GM12878 (cell line): ENCODE results near the gene WDR91. TPM values are rescaled to one million over a fixed set of nuclear protein-coding genes. Genes with fewer than 3 reads are reported as not detected.

Experiments used
- CHD4 ChIP-seq: fragments of 200-600 bp; sonication (generic); IDR thresholded peaks from 2 replicates; pipeline ENCODE4 v1.6.1; 2016; ENCODE audit warnings: mild to moderate bottlenecking
- CREM ChIP-seq: IDR thresholded peaks from 2 replicates; pipeline ENCODE4 v1.6.1; 2014; ENCODE audit warnings: antibody characterized with exemption, low read depth
- ETV6 ChIP-seq, 2 experiments: fragments of 450-650 bp in 1 of 2; IDR thresholded peaks in 1 of 2; conservative IDR thresholded peaks in 1 of 2; 2 replicates each; pipeline ENCODE4 v1.6.1; 2014; ENCODE audit warnings: antibody characterized with exemption in 1 of 2, borderline replicate concordance in 1 of 2, low read depth in 1 of 2, mild to moderate bottlenecking in 1 of 2, moderate library complexity in 1 of 2
- FOXK2 ChIP-seq: fragments of 450-650 bp; IDR thresholded peaks from 2 replicates; pipeline ENCODE4 v1.6.1; 2017; ENCODE audit warnings: mild to moderate bottlenecking, moderate library complexity
- HDAC2 ChIP-seq: fragments of 200-600 bp; sonication (generic); IDR thresholded peaks from 2 replicates; pipeline ENCODE4 v1.6.1; 2017
- HDGF ChIP-seq: fragments of 450-650 bp; IDR thresholded peaks from 2 replicates; pipeline ENCODE4 v1.6.1; 2016; ENCODE audit warnings: antibody characterized with exemption
- IRF4 ChIP-seq: IDR thresholded peaks from 2 replicates; pipeline ENCODE4 v1.6.1; 2011; ENCODE audit warnings: low read depth, low read length
- MEF2A ChIP-seq: IDR thresholded peaks from 2 replicates; pipeline ENCODE4 v1.6.1; 2011; ENCODE audit warnings: low read depth, mild to moderate bottlenecking, low read length, moderate library complexity; ENCODE audit not compliant: insufficient read depth
- MYC ChIP-seq: IDR thresholded peaks from 2 replicates; pipeline ENCODE4 v1.6.1; 2011; ENCODE audit warnings: mild to moderate bottlenecking, low read length, moderate library complexity, inconsistent platforms; ENCODE audit not compliant: insufficient read depth, insufficient replicate concordance, insufficient read length, severe bottlenecking
- PAX5 ChIP-seq: IDR thresholded peaks from 2 replicates; pipeline ENCODE4 v1.6.1; 2011; ENCODE audit warnings: low read depth, low read length, borderline replicate concordance
- POU2F2 ChIP-seq: IDR thresholded peaks from 3 replicates; pipeline ENCODE4 v1.6.1; 2011; ENCODE audit warnings: low read depth, mild to moderate bottlenecking, low read length, borderline replicate concordance
- SRF ChIP-seq, 2 experiments: IDR thresholded peaks; 2 replicates each; pipeline ENCODE4 v1.6.1; 2011; ENCODE audit warnings: low read depth in 2 of 2, low read length in 2 of 2, mild to moderate bottlenecking in 1 of 2, moderate library complexity in 1 of 2
- STAT1 ChIP-seq: fragments of 450-650 bp; conservative IDR thresholded peaks from 2 replicates; pipeline ENCODE4 v1.6.1; 2014; ENCODE audit warnings: antibody characterized with exemption, mild to moderate bottlenecking
- SUZ12 ChIP-seq: fragments of 200-600 bp; sonication (generic); IDR thresholded peaks from one replicate; pipeline ENCODE4 v1.6.1; 2018; ENCODE audit warnings: antibody characterized with exemption, mild to moderate bottlenecking; ENCODE audit not compliant: unreplicated experiment
- ZNF207 ChIP-seq: fragments of 450-650 bp; IDR thresholded peaks from 2 replicates; pipeline ENCODE4 v1.6.1; 2014; ENCODE audit warnings: antibody characterized with exemption, mild to moderate bottlenecking, borderline replicate concordance
- ZNF274 ChIP-seq: IDR thresholded peaks from one replicate; pipeline ENCODE4 v1.8.0; 2011; ENCODE audit not compliant: insufficient read length, insufficient read depth
- ZSCAN29 ChIP-seq: fragments of 450-650 bp; IDR thresholded peaks from 2 replicates; pipeline ENCODE4 v1.6.1; 2017; ENCODE audit warnings: mild to moderate bottlenecking, moderate library complexity
- polyA plus RNA-seq, 11 experiments: library from polyadenylated mRNA; depleted of rRNA in 4 of 11; unstranded in 6 of 11; stranded (reverse) in 5 of 11; fragments of >200 nt; fragmentation: Nextera tagmentation in 4 of 11; fragmentation: Illumina TruSeq in 1 of 11; extraction: Ambion mirVana in 4 of 11; extraction: Trizol in 1 of 11; gene quantifications; 1 replicate in 1 of 11; 2 replicates in 10 of 11; pipeline versions ENCODE4 v1.2.1 to v1.2.3, GENCODE V29; 2011 to 2016; ENCODE audit warnings: inconsistent platforms in 2 of 11, missing spikeins in 2 of 11, low read depth in 1 of 11
- total RNA-seq, 4 experiments: library from RNA; depleted of rRNA in 3 of 4; stranded (reverse); fragments of >200 nt in 3 of 4; fragmentation: Illumina TruSeq in 1 of 4; extraction: Trizol in 1 of 4; gene quantifications; 2 replicates each; pipeline versions ENCODE4 v1.2.1 to v1.2.3, GENCODE V29; 2013 to 2021
- TF ChIP-seq, protein P1 (sequence below): fragments of 450-650 bp; formaldehyde crosslinking; IDR thresholded peaks from 2 replicates; pipeline ENCODE4 v1.4.0; 2022; ENCODE audit warnings: mild to moderate bottlenecking, moderate library complexity
- TF ChIP-seq, protein P2 (sequence below), 3 experiments: IDR thresholded peaks in 2 of 3; conservative IDR thresholded peaks in 1 of 3; 2 replicates each; pipeline ENCODE4 v1.5.1; 2011; ENCODE audit warnings: low read depth in 3 of 3, low read length in 3 of 3, mild to moderate bottlenecking in 3 of 3, control low read depth in 2 of 3, moderate library complexity in 2 of 3, inconsistent platforms in 1 of 3, mixed read lengths in 1 of 3; ENCODE audit not compliant: control insufficient read depth in 2 of 3, insufficient read depth in 1 of 3; ENCODE audit errors: extremely low read depth in 1 of 3
- TF ChIP-seq, protein P3 (sequence below): fragments of 450-650 bp; IDR thresholded peaks from 2 replicates; pipeline ENCODE4 v1.6.1; 2016; ENCODE audit warnings: mild to moderate bottlenecking
- TF ChIP-seq, protein P4 (sequence below): fragments of 450-650 bp; formaldehyde crosslinking; IDR thresholded peaks from 2 replicates; pipeline ENCODE4 v1.5.0; 2022; ENCODE audit warnings: mild to moderate bottlenecking, missing genetic modification characterization

The WDR91 gene
- total and polyA plus RNA-seq, 10 of the 15 experiments (the other 5 are each of a cell fraction or from before 2014, with no cell fraction given): 7.6 to 83.3 (median 16.5) TPM

GRCh38 chr7:135186841-135187253 lies 24.5 kb downstream of the WDR91 start (continued):
- TF ChIP-seq, protein P1, sequence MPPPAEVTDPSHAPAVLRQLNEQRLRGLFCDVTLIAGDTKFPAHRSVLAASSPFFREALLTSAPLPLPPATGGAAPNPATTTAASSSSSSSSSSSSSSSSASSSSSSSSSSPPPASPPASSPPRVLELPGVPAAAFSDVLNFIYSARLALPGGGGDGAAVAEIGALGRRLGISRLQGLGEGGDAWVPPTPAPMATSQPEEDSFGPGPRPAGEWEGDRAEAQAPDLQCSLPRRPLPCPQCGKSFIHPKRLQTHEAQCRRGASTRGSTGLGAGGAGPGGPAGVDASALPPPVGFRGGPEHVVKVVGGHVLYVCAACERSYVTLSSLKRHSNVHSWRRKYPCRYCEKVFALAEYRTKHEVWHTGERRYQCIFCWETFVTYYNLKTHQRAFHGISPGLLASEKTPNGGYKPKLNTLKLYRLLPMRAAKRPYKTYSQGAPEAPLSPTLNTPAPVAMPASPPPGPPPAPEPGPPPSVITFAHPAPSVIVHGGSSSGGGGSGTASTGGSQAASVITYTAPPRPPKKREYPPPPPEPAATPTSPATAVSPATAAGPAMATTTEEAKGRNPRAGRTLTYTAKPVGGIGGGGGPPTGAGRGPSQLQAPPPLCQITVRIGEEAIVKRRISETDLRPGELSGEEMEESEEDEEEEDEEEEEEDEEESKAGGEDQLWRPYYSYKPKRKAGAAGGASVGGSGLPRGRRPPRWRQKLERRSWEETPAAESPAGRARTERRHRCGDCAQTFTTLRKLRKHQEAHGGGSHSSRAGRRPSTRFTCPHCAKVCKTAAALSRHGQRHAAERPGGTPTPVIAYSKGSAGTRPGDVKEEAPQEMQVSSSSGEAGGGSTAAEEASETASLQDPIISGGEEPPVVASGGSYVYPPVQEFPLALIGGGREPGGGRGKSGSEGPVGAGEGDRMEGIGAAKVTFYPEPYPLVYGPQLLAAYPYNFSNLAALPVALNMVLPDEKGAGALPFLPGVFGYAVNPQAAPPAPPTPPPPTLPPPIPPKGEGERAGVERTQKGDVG (CRISPR knock-in tag): no peak
- TF ChIP-seq ZSCAN29 (peak; percentile 75; the same call in 1 of the 2 replicates), STAT1 (peak; percentile 48; the same call in 1 of the 2 replicates), HDGF (0 out of 2 replicates have a peak, but pooled peaks have one; percentile 49), SUZ12 (no peak), IRF4 (peak; percentile 98), HDAC2 (no peak), POU2F2 (peak; percentile 88; the same call in 2 of the 3 replicates), ZNF207 (peak; percentile 74; the same call in 1 of the 2 replicates), MEF2A (0 out of 2 replicates have a peak, but pooled peaks have one; percentile 55), PAX5 (peak; percentile 96), MYC (no peak), ETV6 (conservative IDR thresholded peaks at IDR 0.05 in 1 of 2, IDR thresholded peaks at IDR 0.05 in 1 of 2; ENCODE audit: borderline replicate concordance in 1 of 2, low read depth in 1 of 2) (peak in 1 of 2 experiments; percentile 61; a peak in 2 of 4 replicates), CREM (peak; percentile 96), ZNF274 (no peak), CHD4 (no peak), FOXK2 (no peak), SRF (IDR thresholded peaks at IDR 0.05; ENCODE audit: low read depth in 2 of 2, low read length in 2 of 2) (peak in 1 of 2 experiments; percentile 75; a peak in 1 of 4 replicates)
- TF ChIP-seq, protein P2, sequence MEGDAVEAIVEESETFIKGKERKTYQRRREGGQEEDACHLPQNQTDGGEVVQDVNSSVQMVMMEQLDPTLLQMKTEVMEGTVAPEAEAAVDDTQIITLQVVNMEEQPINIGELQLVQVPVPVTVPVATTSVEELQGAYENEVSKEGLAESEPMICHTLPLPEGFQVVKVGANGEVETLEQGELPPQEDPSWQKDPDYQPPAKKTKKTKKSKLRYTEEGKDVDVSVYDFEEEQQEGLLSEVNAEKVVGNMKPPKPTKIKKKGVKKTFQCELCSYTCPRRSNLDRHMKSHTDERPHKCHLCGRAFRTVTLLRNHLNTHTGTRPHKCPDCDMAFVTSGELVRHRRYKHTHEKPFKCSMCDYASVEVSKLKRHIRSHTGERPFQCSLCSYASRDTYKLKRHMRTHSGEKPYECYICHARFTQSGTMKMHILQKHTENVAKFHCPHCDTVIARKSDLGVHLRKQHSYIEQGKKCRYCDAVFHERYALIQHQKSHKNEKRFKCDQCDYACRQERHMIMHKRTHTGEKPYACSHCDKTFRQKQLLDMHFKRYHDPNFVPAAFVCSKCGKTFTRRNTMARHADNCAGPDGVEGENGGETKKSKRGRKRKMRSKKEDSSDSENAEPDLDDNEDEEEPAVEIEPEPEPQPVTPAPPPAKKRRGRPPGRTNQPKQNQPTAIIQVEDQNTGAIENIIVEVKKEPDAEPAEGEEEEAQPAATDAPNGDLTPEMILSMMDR (IDR thresholded peaks at IDR 0.05 in 2 of 3, conservative IDR thresholded peaks at IDR 0.05 in 1 of 3; ENCODE audit: control insufficient read depth in 2 of 3, extremely low read depth in 1 of 3, insufficient read depth in 1 of 3, low read depth in 3 of 3, low read length in 3 of 3): peak in 1 of 3 experiments; percentile 24; a peak in 1 of 6 replicates
- TF ChIP-seq, protein P3, sequence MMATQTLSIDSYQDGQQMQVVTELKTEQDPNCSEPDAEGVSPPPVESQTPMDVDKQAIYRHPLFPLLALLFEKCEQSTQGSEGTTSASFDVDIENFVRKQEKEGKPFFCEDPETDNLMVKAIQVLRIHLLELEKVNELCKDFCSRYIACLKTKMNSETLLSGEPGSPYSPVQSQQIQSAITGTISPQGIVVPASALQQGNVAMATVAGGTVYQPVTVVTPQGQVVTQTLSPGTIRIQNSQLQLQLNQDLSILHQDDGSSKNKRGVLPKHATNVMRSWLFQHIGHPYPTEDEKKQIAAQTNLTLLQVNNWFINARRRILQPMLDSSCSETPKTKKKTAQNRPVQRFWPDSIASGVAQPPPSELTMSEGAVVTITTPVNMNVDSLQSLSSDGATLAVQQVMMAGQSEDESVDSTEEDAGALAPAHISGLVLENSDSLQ: peak; percentile 63
- TF ChIP-seq, protein P4, sequence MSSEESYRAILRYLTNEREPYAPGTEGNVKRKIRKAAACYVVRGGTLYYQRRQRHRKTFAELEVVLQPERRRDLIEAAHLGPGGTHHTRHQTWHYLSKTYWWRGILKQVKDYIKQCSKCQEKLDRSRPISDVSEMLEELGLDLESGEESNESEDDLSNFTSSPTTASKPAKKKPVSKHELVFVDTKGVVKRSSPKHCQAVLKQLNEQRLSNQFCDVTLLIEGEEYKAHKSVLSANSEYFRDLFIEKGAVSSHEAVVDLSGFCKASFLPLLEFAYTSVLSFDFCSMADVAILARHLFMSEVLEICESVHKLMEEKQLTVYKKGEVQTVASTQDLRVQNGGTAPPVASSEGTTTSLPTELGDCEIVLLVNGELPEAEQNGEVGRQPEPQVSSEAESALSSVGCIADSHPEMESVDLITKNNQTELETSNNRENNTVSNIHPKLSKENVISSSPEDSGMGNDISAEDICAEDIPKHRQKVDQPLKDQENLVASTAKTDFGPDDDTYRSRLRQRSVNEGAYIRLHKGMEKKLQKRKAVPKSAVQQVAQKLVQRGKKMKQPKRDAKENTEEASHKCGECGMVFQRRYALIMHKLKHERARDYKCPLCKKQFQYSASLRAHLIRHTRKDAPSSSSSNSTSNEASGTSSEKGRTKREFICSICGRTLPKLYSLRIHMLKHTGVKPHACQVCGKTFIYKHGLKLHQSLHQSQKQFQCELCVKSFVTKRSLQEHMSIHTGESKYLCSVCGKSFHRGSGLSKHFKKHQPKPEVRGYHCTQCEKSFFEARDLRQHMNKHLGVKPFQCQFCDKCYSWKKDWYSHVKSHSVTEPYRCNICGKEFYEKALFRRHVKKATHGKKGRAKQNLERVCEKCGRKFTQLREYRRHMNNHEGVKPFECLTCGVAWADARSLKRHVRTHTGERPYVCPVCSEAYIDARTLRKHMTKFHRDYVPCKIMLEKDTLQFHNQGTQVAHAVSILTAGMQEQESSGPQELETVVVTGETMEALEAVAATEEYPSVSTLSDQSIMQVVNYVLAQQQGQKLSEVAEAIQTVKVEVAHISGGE (CRISPR knock-in tag): no peak
